MCF 10A (cell line): Measurements from ENCODE around the gene EMCN. TPM values are rescaled to one million over a fixed set of nuclear protein-coding genes. Genes with fewer than 3 reads are reported as not detected.

ENCODE experiments used
- BruUV-seq: library from RNA; stranded (reverse); fragments of 400-500 nt; replicated peaks from 2 replicates; lab custom pipeline; 2021; lab: Mats Ljungman, UMichigan
- CTCF ChIA-PET: fragments of 300-600 bp; sonication (Branson Sonifier 250); formaldehyde crosslinking; extraction: SDS; loops from one replicate; lab custom pipeline; 2021; ENCODE audit warnings: antibody characterized with exemption, inconsistent platforms; lab: Yijun Ruan, JAX
- POLR2A ChIA-PET: fragments of 300-600, 350-650 bp; sonication (Branson Sonifier 250); formaldehyde crosslinking; extraction: SDS; loops from one replicate; lab custom pipeline; 2020; ENCODE audit warnings: antibody characterized with exemption, inconsistent platforms; lab: Yijun Ruan, JAX
- DNase-seq: peaks from one replicate; pipeline ENCODE4 v3.0.0-alpha.2; 2018; ENCODE audit not compliant: unreplicated experiment
- H3K27ac Mint-ChIP-seq: one replicate; pipeline ENCODE4 v1.8.0; 2022; ENCODE audit warnings: mild to moderate bottlenecking, low read depth, mixed read lengths; ENCODE audit not compliant: unreplicated experiment
- H3K27me3 Mint-ChIP-seq: one replicate; pipeline ENCODE4 v1.8.0; 2022; ENCODE audit warnings: mixed read lengths; ENCODE audit not compliant: insufficient read depth, unreplicated experiment
- H3K36me3 Mint-ChIP-seq: one replicate; pipeline ENCODE4 v1.8.0; 2022; ENCODE audit warnings: mild to moderate bottlenecking, moderate library complexity, mixed read lengths; ENCODE audit not compliant: insufficient read depth, unreplicated experiment
- H3K4me1 Mint-ChIP-seq: one replicate; pipeline ENCODE4 v1.8.0; 2022; ENCODE audit warnings: mixed read lengths; ENCODE audit not compliant: insufficient read depth, unreplicated experiment
- H3K4me3 Mint-ChIP-seq: one replicate; pipeline ENCODE4 v1.8.0; 2022; ENCODE audit warnings: mild to moderate bottlenecking, moderate library complexity, mixed read lengths; ENCODE audit not compliant: unreplicated experiment
- H3K9me3 Mint-ChIP-seq: one replicate; pipeline ENCODE4 v1.8.0; 2022; ENCODE audit warnings: mixed read lengths; ENCODE audit not compliant: unreplicated experiment
- intact Hi-C: fragments of 100-400 bp; cut with micrococcal nuclease; formaldehyde crosslinking; loops from 2 replicates; pipeline ENCODE4 v1.14.1; 2022
- total RNA-seq: library from RNA; stranded (reverse); gene quantifications from 2 replicates; pipeline ENCODE4 v1.2.3, GENCODE V29; 2022
- TF ChIP-seq, protein P1 (sequence below): fragments of 200-600 bp; IDR thresholded peaks from one replicate; pipeline ENCODE4 v1.8.0; 2022; ENCODE audit warnings: antibody characterized with exemption, mild to moderate bottlenecking; ENCODE audit not compliant: unreplicated experiment

EMCN gene
- total RNA-seq, 1 experiment from 2014 or later: not detected

DNA sequence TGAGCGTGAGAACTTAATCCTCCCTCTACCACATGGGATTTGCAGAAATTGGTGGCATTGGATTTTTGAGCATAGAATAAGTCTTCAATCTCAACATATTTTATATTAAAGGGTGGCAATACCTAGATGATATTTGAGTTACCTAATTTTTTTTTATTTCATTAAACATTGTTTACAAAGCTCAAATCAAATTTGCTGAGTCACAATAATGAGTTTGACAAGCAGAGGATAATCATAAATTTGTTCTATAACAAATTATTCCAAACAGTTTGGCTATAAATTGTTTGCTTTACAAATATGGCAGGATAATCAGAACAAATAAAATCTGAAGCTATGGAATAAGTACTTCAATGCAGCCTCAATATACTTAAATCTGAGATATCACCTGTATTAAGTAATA, 22.7 kb downstream of the EMCN start:
- POLR2A ChIA-PET: interaction anchor here (0.7 kb wide), 1 partner anchor 16 kb away, joined by 3 read pairs; no protein-coding TSS in a partner anchor
- Mint-ChIP-seq H3K36me3 (no peaks in the 10 kb centered on the region), H3K4me3 (no peak overlapping the region), H3K9me3 (peaks cover 7% of the 10 kb centered on the region), H3K27me3 (no peaks in the 10 kb centered on the region), H3K4me1 (peaks cover 5% of the 10 kb centered on the region), H3K27ac (no peak overlapping the region)
- no peak for DNase-seq
- CTCF ChIA-PET: interaction anchor here (0.5 to 0.7 kb wide), 2 partner anchors 134 to 337 kb away, joined by 3 read pairs; no protein-coding TSS in a partner anchor
- TF ChIP-seq, protein P1, sequence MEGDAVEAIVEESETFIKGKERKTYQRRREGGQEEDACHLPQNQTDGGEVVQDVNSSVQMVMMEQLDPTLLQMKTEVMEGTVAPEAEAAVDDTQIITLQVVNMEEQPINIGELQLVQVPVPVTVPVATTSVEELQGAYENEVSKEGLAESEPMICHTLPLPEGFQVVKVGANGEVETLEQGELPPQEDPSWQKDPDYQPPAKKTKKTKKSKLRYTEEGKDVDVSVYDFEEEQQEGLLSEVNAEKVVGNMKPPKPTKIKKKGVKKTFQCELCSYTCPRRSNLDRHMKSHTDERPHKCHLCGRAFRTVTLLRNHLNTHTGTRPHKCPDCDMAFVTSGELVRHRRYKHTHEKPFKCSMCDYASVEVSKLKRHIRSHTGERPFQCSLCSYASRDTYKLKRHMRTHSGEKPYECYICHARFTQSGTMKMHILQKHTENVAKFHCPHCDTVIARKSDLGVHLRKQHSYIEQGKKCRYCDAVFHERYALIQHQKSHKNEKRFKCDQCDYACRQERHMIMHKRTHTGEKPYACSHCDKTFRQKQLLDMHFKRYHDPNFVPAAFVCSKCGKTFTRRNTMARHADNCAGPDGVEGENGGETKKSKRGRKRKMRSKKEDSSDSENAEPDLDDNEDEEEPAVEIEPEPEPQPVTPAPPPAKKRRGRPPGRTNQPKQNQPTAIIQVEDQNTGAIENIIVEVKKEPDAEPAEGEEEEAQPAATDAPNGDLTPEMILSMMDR: no peak
- no TSS peak for BruUV-seq
- intact Hi-C loops: no loop called here

DNA sequence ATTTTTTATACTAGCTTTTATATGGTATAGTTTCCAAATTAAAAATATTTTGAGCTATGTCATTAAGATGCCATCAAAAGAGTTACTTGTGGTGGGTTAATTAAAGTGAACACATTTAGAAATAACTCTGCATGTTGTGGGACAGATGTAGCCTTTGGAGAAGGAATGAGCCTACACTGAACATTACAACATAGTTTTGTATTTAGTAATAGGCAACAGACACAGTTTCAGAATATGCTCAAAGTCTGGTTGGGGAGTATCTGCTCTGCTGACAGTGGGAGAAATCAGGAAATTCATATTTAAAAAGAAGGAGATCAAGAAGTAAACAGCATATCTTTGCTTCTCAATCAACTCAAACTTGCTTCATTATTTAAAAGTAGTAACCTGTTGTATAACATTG, 23.7 kb downstream of the EMCN start:
- TF ChIP-seq, protein P1: no peak
- ChIA-PET CTCF (interaction anchor here (0.7 kb wide), 1 partner anchor 12 kb away, joined by 3 read pairs; no protein-coding TSS in a partner anchor), POLR2A (interaction anchor here (1.2 kb wide), 1 partner anchor 244 kb away, joined by 3 read pairs; no protein-coding TSS in a partner anchor)
- Mint-ChIP-seq H3K4me1 (peaks cover 5% of the 10 kb centered on the region), H3K27me3 (no peaks in the 10 kb centered on the region), H3K36me3 (no peaks in the 10 kb centered on the region), H3K9me3 (peaks cover 7% of the 10 kb centered on the region), H3K4me3 (no peak overlapping the region), H3K27ac (no peak overlapping the region)
- no peak for DNase-seq
- no TSS peak for BruUV-seq
- intact Hi-C loops: no loop called here

DNA sequence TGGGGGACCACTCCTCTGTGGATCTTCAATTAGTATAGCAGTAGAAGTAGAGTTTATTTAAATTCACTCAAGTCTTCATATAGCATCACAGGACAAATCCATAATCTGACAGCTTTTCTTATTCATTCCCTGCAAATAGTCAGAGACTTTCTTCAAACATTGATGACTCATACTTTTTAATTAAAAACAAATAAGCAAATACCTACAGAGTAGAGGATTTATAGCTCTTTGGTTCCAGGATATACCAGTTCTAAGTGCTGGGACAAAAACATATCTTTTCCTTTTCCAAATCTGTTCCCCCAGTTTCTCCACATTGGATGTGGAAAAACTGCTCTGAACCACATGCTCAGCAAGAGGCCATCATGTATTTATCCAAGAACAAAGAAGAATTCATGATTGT, 24.1 kb downstream of the EMCN start:
- no peak for DNase-seq
- H3K27me3 Mint-ChIP-seq: no peaks in the 10 kb centered on the region
- no peak overlapping the region for H3K4me3 Mint-ChIP-seq

DNA sequence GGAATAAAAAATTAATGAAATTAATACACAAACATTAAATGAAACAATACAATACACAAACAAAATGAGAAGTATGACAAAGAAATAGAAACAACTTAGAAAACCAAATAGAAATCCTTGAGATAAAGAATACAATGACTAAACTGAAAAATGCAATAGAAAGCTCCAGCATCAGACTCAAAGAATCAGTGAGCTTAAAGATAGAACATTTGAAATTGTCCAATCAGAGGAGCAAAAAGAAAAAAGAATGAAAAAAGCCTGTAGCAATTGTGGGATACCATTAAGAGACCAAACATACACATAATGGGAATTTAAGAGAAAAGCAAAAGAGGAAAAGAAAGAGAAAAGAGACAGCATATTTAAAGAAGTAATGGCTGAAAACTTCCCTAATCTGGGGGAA, 25.7 kb downstream of the EMCN start:
- no TSS peak for BruUV-seq
- no peak for DNase-seq
- Mint-ChIP-seq H3K27ac (no peak overlapping the region), H3K4me3 (no peak overlapping the region), H3K9me3 (peaks cover 7% of the 10 kb centered on the region), H3K4me1 (no peaks in the 10 kb centered on the region), H3K27me3 (no peaks in the 10 kb centered on the region), H3K36me3 (no peaks in the 10 kb centered on the region)
- ChIA-PET CTCF (no interaction called here), POLR2A (no interaction called here)
- TF ChIP-seq, protein P1: no peak
- intact Hi-C loops: no loop called here

More for the DNA sequence above, 24.1 kb downstream of the EMCN start:
- ChIA-PET POLR2A (interaction anchor here (1.2 kb wide), 1 partner anchor 244 kb away, joined by 3 read pairs; no protein-coding TSS in a partner anchor), CTCF (interaction anchor here (0.7 kb wide), 1 partner anchor 12 kb away, joined by 3 read pairs; no protein-coding TSS in a partner anchor)
- intact Hi-C loops: no loop called here
- Mint-ChIP-seq H3K4me1 (peaks cover 5% of the 10 kb centered on the region), H3K36me3 (no peaks in the 10 kb centered on the region), H3K27ac (no peak overlapping the region), H3K9me3 (peaks cover 7% of the 10 kb centered on the region)
- TF ChIP-seq, protein P1: no peak
- BruUV-seq: no TSS peak
